Endothelial cell of umbilical vein (primary cell): ENCODE data around the gene CD34.

Source experiments
- EZH2 ChIP-seq: IDR thresholded peaks from 2 replicates; pipeline ENCODE4 v1.6.1; 2012; ENCODE audit warnings: borderline replicate concordance, low read depth, mild to moderate bottlenecking, moderate library complexity, low read length, inconsistent platforms; ENCODE audit not compliant: severe bottlenecking
- POLR2A ChIP-seq: IDR thresholded peaks from 2 replicates; pipeline ENCODE4 v1.6.1; 2012; ENCODE audit warnings: low read depth, mild to moderate bottlenecking, control low read depth, low read length
- POLR2AphosphoS5 ChIP-seq: IDR thresholded peaks from 2 replicates; pipeline ENCODE4 v1.6.1; 2012; ENCODE audit warnings: low read depth, mild to moderate bottlenecking, control low read depth, low read length, moderate library complexity; ENCODE audit not compliant: insufficient read depth
- TF ChIP-seq, protein P1 (sequence below): IDR thresholded peaks from 2 replicates; pipeline ENCODE4 v1.6.1; 2011; ENCODE audit not compliant: insufficient read depth, insufficient read length
- TF ChIP-seq, protein P2 (sequence below), 2 donors: IDR thresholded peaks; 1 replicate in 1 of 2; 2 replicates in 1 of 2; pipeline ENCODE4 v1.5.1; 2011; ENCODE audit warnings: low read length in 2 of 2, mild to moderate bottlenecking in 2 of 2, moderate library complexity in 2 of 2, control low read depth in 1 of 2, inconsistent platforms in 1 of 2, low read depth in 1 of 2; ENCODE audit not compliant: insufficient read depth in 1 of 2; ENCODE audit errors: extremely low read depth in 1 of 2

- TF ChIP-seq, protein P1, sequence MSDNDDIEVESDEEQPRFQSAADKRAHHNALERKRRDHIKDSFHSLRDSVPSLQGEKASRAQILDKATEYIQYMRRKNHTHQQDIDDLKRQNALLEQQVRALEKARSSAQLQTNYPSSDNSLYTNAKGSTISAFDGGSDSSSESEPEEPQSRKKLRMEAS = no peak
- TF ChIP-seq, protein P2, sequence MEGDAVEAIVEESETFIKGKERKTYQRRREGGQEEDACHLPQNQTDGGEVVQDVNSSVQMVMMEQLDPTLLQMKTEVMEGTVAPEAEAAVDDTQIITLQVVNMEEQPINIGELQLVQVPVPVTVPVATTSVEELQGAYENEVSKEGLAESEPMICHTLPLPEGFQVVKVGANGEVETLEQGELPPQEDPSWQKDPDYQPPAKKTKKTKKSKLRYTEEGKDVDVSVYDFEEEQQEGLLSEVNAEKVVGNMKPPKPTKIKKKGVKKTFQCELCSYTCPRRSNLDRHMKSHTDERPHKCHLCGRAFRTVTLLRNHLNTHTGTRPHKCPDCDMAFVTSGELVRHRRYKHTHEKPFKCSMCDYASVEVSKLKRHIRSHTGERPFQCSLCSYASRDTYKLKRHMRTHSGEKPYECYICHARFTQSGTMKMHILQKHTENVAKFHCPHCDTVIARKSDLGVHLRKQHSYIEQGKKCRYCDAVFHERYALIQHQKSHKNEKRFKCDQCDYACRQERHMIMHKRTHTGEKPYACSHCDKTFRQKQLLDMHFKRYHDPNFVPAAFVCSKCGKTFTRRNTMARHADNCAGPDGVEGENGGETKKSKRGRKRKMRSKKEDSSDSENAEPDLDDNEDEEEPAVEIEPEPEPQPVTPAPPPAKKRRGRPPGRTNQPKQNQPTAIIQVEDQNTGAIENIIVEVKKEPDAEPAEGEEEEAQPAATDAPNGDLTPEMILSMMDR (IDR thresholded peaks at IDR 0.05; ENCODE audit: extremely low read depth in 1 of 2, insufficient read depth in 1 of 2, low read depth in 1 of 2, low read length in 2 of 2) = no peak
- no peak for TF ChIP-seq POLR2A
- no peak for TF ChIP-seq EZH2
- no peak for TF ChIP-seq POLR2AphosphoS5
Observed at GRCh38 chr1:207875532-207875931, 35.4 kb downstream of the CD34 start.
